Endothelial cell of umbilical vein (primary cell): ENCODE data around the gene LRP1-AS. TPM values are rescaled to one million over a fixed set of nuclear protein-coding genes. Genes with fewer than 3 reads are reported as not detected.

Experiments used
- BruUV-seq: library from RNA; stranded (reverse); fragments of 400-500 nt; replicated peaks from 2 replicates; lab custom pipeline; 2021; lab: Mats Ljungman, UMichigan
- CTCF ChIA-PET: fragments of 300-600, 350-600 bp; sonication (Branson Sonifier 250); formaldehyde crosslinking; loops from one replicate; lab custom pipeline; 2021; ENCODE audit warnings: antibody characterized with exemption, inconsistent platforms; lab: Charles Lee
- POLR2A ChIA-PET: fragments of 300-600, 350-600 bp; sonication (Branson Sonifier 250); formaldehyde crosslinking; loops from one replicate; lab custom pipeline; 2021; ENCODE audit warnings: antibody characterized with exemption, inconsistent platforms; lab: Charles Lee
- DNase-seq: peaks from one replicate; pipeline ENCODE4 v3.0.0-alpha.2; 2011; ENCODE audit warnings: low read depth, low spot score
- FAIRE-seq: peaks from 2 replicates; lab custom pipeline; 2011; peaks lifted over from hg19 to GRCh38; lab: Jason Lieb, UNC
- H2AFZ ChIP-seq: 2 replicates; pipeline ENCODE4 v1.6.0; 2012; ENCODE audit warnings: low read depth, low read length, control low read depth, inconsistent platforms
- H3K27ac ChIP-seq: 2 replicates; pipeline ENCODE4 v1.5.1; 2011; ENCODE audit warnings: low read depth, mild to moderate bottlenecking, control low read depth, low read length, moderate library complexity; ENCODE audit not compliant: insufficient read depth
- H3K27me3 ChIP-seq, 2 experiments: 2 replicates each; pipeline versions ENCODE4 v1.6.0 to v1.6.1; 2011; ENCODE audit warnings: low read length in 2 of 2, mixed read lengths in 1 of 2; ENCODE audit not compliant: control insufficient read depth in 2 of 2, insufficient read depth in 2 of 2
- H3K36me3 ChIP-seq, 2 experiments: 2 replicates in 1 of 2; 3 replicates in 1 of 2; pipeline ENCODE4 v1.5.1; 2011; ENCODE audit warnings: low read length in 2 of 2, mild to moderate bottlenecking in 1 of 2, moderate library complexity in 1 of 2; ENCODE audit not compliant: control insufficient read depth in 2 of 2, insufficient read depth in 2 of 2; ENCODE audit errors: extremely low read depth in 1 of 2
- H3K4me1 ChIP-seq: 3 replicates; pipeline ENCODE4 v1.5.1; 2011; ENCODE audit warnings: mild to moderate bottlenecking, low read length; ENCODE audit not compliant: control insufficient read depth, insufficient read depth; ENCODE audit errors: extremely low read depth
- H3K4me2 ChIP-seq: 2 replicates; pipeline ENCODE4 v1.6.1; 2011; ENCODE audit warnings: low read length, control low read depth, mixed read lengths; ENCODE audit not compliant: insufficient read depth
- H3K4me3 ChIP-seq, 3 experiments: fragments of 200-600 bp in 1 of 3; sonication (generic), shearing (Covaris generic) in 1 of 3; replicated peaks in 1 of 3; 2 replicates each; pipeline ENCODE4 v1.5.1; 2011 to 2016; ENCODE audit warnings: control low read depth in 3 of 3, low read length in 3 of 3, mild to moderate bottlenecking in 2 of 3, inconsistent platforms in 1 of 3, low read depth in 1 of 3, moderate library complexity in 1 of 3; ENCODE audit not compliant: insufficient read depth in 1 of 3
- H3K79me2 ChIP-seq: 2 replicates; pipeline ENCODE4 v1.6.0; 2012; ENCODE audit warnings: low read length, inconsistent platforms; ENCODE audit not compliant: control insufficient read depth, insufficient read depth
- H3K9ac ChIP-seq: replicated peaks from 2 replicates; pipeline ENCODE3; 2011; ENCODE audit warnings: low read length, control low read depth; ENCODE audit not compliant: insufficient read depth; ENCODE audit errors: extremely low read depth
- H3K9me1 ChIP-seq: replicated peaks from 3 replicates; pipeline ENCODE4 v1.6.0; 2011; ENCODE audit warnings: mild to moderate bottlenecking, low read length; ENCODE audit not compliant: control insufficient read depth, insufficient read depth; ENCODE audit errors: extremely low read depth
- H3K9me3 ChIP-seq: replicated peaks from 2 replicates; pipeline ENCODE4 v1.5.1; 2012; ENCODE audit warnings: low read length, inconsistent platforms; ENCODE audit not compliant: control insufficient read depth, insufficient read depth
- H4K20me1 ChIP-seq: replicated peaks from 2 replicates; pipeline ENCODE3; 2011; ENCODE audit warnings: mild to moderate bottlenecking, low read length; ENCODE audit not compliant: control insufficient read depth, insufficient read depth; ENCODE audit errors: extremely low read depth
- EZH2 ChIP-seq: IDR thresholded peaks from 2 replicates; pipeline ENCODE4 v1.6.1; 2012; ENCODE audit warnings: borderline replicate concordance, low read depth, mild to moderate bottlenecking, moderate library complexity, low read length, inconsistent platforms; ENCODE audit not compliant: severe bottlenecking
- FOS ChIP-seq: IDR thresholded peaks from 2 replicates; pipeline ENCODE4 v1.6.1; 2011; ENCODE audit warnings: mild to moderate bottlenecking, low read length, moderate library complexity, borderline replicate concordance; ENCODE audit not compliant: insufficient read depth
- GATA2 ChIP-seq: IDR thresholded peaks from 2 replicates; pipeline ENCODE4 v1.7.0; 2011; ENCODE audit warnings: low read depth, mild to moderate bottlenecking, moderate library complexity, mixed read lengths, low read length; ENCODE audit not compliant: insufficient read length, insufficient read depth
- JUN ChIP-seq: IDR thresholded peaks from 2 replicates; pipeline ENCODE4 v1.6.1; 2011; ENCODE audit warnings: borderline replicate concordance, low read depth; ENCODE audit not compliant: insufficient read length, insufficient read depth
- MYC ChIP-seq: IDR thresholded peaks from one replicate; pipeline ENCODE4 v1.6.1; 2011; ENCODE audit warnings: mild to moderate bottlenecking, low read depth, low read length
- POLR2A ChIP-seq: IDR thresholded peaks from 2 replicates; pipeline ENCODE4 v1.6.1; 2012; ENCODE audit warnings: low read depth, mild to moderate bottlenecking, control low read depth, low read length
- POLR2AphosphoS5 ChIP-seq: IDR thresholded peaks from 2 replicates; pipeline ENCODE4 v1.6.1; 2012; ENCODE audit warnings: low read depth, mild to moderate bottlenecking, control low read depth, low read length, moderate library complexity; ENCODE audit not compliant: insufficient read depth
- dilution Hi-C: fragments of 300-500 bp; cut with MboI; formaldehyde crosslinking; loops from one replicate; pipeline ENCODE4 v1.15.0; 2019; ENCODE audit warnings: low sequenced_read_pairs; ENCODE audit not compliant: extremely low pct_ligation_motif_present
- intact Hi-C: fragments of 100-400 bp; cut with micrococcal nuclease; formaldehyde crosslinking; loops from one replicate; pipeline ENCODE4 v1.10.0; 2022
- polyA plus RNA-seq, 4 experiments: library from polyadenylated mRNA; depleted of rRNA in 3 of 4; stranded (reverse) in 3 of 4; unstranded in 1 of 4; fragments of >200 nt; gene quantifications; 2 replicates each; pipeline versions ENCODE4 v1.2.1 to v1.2.3, GENCODE V29; 2011 to 2012; ENCODE audit warnings: missing spikeins in 1 of 4
- total RNA-seq: library from RNA; stranded (reverse); gene quantifications from 2 replicates; pipeline ENCODE4 v1.2.3, GENCODE V29; 2021
- TF ChIP-seq, protein P1 (sequence below), 2 donors: IDR thresholded peaks; 1 replicate in 1 of 2; 2 replicates in 1 of 2; pipeline ENCODE4 v1.5.1; 2011; ENCODE audit warnings: low read length in 2 of 2, mild to moderate bottlenecking in 2 of 2, moderate library complexity in 2 of 2, control low read depth in 1 of 2, inconsistent platforms in 1 of 2, low read depth in 1 of 2; ENCODE audit not compliant: insufficient read depth in 1 of 2; ENCODE audit errors: extremely low read depth in 1 of 2
- TF ChIP-seq, protein P2 (sequence below): IDR thresholded peaks from 2 replicates; pipeline ENCODE4 v1.6.1; 2011; ENCODE audit not compliant: insufficient read depth, insufficient read length

Gene LRP1-AS
- total and polyA plus RNA-seq, 2 donors (not counting 3 experiments of a cell fraction or from before 2014, with no cell fraction given) = not detected

DNA sequence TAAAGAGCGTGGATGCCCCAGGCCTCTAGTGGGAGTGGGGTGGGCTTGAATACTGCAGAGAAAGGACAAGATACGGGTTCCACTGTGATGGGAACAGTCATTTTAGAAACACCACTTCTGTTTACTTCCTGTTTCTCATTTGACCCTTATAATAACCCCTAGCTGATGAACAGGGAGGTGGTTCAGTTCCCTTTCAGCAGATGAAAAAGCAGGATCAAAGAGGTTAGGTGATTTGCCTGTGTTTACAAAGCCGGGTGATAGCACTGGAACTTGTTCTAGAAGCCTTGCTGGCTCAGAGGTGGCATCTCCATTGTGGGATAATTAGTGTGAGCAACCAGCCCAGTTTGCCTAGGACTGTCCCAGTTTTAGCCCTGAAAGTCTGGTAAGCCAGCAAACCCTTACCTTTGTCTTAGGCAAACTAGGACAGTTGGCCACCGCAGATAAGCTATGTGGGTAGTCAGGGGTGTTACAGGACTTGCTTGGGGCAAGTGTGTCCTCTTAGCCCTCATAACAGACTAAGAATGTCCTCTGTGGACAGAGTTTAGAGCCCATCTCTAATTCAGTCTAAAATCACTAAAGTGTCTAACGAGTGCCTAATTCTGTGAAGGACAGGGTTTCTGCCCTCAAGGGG lies 7.5 kb upstream of the LRP1-AS start:
- no peak overlapping the region for H3K4me2 ChIP-seq
- H3K27me3 ChIP-seq = no peaks in the 10 kb centered on the region
- no peaks in the 10 kb centered on the region for H3K9me1 ChIP-seq
- intact Hi-C loops (no loop called here), dilution Hi-C loops (no loop called here)
- ChIA-PET CTCF (no interaction called here), POLR2A (no interaction called here)
- H4K20me1 ChIP-seq = no peaks in the 10 kb centered on the region
- no peak overlapping the region for H2AFZ ChIP-seq
- TF ChIP-seq MYC = no peak
- BruUV-seq = no TSS peak
- H3K27ac ChIP-seq = no peak overlapping the region
- H3K36me3 ChIP-seq = no peaks in the 10 kb centered on the region
- H3K4me1 ChIP-seq = no peaks in the 10 kb centered on the region
- no peak overlapping the region for H3K4me3 ChIP-seq
- no peaks in the 10 kb centered on the region for H3K9me3 ChIP-seq
- no peak for FAIRE-seq
- H3K9ac ChIP-seq = no peak overlapping the region
- no peaks in the 10 kb centered on the region for H3K79me2 ChIP-seq
- no peak for DNase-seq

DNA sequence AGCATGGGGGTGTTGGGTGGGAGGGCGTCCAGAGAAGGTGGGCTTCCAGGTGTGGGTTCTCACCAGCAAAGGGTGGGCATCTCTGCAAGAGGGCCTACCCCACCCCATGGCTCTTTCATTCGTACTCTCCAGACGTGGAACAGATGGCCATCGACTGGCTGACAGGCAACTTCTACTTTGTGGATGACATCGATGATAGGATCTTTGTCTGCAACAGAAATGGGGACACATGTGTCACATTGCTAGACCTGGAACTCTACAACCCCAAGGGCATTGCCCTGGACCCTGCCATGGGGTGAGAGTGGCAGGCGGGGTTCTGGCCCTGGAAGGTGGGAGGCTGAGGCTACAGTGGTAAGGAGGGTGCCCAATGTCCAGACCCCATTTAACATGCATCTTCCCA lies 6.7 kb upstream of the LRP1-AS start:
- no peaks in the 10 kb centered on the region for H3K27me3 ChIP-seq
- no peaks in the 10 kb centered on the region for H4K20me1 ChIP-seq
- intact Hi-C loops = no loop called here
- H3K79me2 ChIP-seq = no peaks in the 10 kb centered on the region
- no peaks in the 10 kb centered on the region for H3K4me1 ChIP-seq
- H2AFZ ChIP-seq = no peak overlapping the region
- DNase-seq (no peak), FAIRE-seq (no peak)
- no peaks in the 10 kb centered on the region for H3K9me3 ChIP-seq
- H3K4me3 ChIP-seq = no peak overlapping the region
- dilution Hi-C loops = no loop called here
- TF ChIP-seq JUN (no peak), POLR2A (no peak), MYC (no peak), EZH2 (no peak), FOS (no peak), GATA2 (no peak), POLR2AphosphoS5 (no peak)
- TF ChIP-seq, protein P1, sequence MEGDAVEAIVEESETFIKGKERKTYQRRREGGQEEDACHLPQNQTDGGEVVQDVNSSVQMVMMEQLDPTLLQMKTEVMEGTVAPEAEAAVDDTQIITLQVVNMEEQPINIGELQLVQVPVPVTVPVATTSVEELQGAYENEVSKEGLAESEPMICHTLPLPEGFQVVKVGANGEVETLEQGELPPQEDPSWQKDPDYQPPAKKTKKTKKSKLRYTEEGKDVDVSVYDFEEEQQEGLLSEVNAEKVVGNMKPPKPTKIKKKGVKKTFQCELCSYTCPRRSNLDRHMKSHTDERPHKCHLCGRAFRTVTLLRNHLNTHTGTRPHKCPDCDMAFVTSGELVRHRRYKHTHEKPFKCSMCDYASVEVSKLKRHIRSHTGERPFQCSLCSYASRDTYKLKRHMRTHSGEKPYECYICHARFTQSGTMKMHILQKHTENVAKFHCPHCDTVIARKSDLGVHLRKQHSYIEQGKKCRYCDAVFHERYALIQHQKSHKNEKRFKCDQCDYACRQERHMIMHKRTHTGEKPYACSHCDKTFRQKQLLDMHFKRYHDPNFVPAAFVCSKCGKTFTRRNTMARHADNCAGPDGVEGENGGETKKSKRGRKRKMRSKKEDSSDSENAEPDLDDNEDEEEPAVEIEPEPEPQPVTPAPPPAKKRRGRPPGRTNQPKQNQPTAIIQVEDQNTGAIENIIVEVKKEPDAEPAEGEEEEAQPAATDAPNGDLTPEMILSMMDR (IDR thresholded peaks at IDR 0.05; ENCODE audit: extremely low read depth in 1 of 2, insufficient read depth in 1 of 2, low read depth in 1 of 2, low read length in 2 of 2) = no peak
- TF ChIP-seq, protein P2, sequence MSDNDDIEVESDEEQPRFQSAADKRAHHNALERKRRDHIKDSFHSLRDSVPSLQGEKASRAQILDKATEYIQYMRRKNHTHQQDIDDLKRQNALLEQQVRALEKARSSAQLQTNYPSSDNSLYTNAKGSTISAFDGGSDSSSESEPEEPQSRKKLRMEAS = no peak
- ChIA-PET POLR2A (no interaction called here), CTCF (interaction anchor here (1.0 kb wide), 1 partner anchor 30 kb away, joined by 3 read pairs; no protein-coding TSS in a partner anchor)
- BruUV-seq = no TSS peak
- no peak overlapping the region for H3K27ac ChIP-seq
- no peak overlapping the region for H3K4me2 ChIP-seq
- H3K9ac ChIP-seq = no peak overlapping the region
- no peaks in the 10 kb centered on the region for H3K9me1 ChIP-seq
- H3K36me3 ChIP-seq = no peaks in the 10 kb centered on the region
